HG03442 (cell line): ENCODE results near the gene DGKD.

Source experiments
- ATAC-seq: cut with Tn5 transposase; IDR thresholded peaks from one replicate; pipeline ENCODE4 v1.9.1; 2021; ENCODE audit warnings: mild to moderate bottlenecking, moderate library complexity; ENCODE audit not compliant: unreplicated experiment

The DGKD gene

DNA sequence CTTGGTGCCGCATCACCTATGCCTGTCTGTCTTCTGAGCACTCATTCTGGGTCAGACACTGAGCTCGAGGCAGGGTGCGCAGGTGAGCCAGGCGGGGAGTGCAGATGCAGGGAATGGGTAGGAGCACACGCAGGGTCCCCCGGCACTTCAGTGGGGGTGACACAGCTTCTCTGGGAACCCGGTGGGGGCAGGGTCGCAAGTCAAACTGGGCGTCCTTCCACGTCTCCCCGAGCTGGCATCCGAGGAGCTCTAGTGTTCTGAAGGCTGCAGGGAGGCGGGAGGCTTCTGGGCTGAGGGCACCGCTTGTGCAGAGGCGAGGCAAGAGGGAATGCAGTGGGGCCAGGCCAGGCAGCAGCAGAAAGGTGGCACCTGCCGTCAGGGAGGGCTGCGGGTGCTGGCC is 86.0 kb downstream of the DGKD start:
- no peak for ATAC-seq

DNA sequence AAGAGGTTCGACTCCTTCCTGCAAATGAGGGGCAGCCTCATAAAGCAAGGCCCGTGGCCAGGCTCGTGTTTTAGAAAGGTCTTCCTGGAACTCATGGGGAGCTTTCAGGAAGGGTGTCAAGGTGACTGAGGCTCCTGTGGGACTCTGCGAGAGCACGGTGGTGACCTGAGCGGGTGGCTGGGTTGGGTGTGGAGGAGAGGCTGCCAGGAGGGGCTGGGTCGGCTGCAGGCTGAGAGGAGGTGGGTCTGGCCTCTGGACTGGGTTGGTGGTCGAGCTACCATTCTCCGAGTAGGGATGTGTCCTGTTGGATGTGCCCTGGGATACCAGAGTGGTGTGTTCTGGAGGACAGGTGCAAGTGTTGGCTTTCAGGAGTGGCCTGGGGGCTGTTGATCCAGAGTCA is 86.4 kb downstream of the DGKD start:
- ATAC-seq, result no peak

DNA sequence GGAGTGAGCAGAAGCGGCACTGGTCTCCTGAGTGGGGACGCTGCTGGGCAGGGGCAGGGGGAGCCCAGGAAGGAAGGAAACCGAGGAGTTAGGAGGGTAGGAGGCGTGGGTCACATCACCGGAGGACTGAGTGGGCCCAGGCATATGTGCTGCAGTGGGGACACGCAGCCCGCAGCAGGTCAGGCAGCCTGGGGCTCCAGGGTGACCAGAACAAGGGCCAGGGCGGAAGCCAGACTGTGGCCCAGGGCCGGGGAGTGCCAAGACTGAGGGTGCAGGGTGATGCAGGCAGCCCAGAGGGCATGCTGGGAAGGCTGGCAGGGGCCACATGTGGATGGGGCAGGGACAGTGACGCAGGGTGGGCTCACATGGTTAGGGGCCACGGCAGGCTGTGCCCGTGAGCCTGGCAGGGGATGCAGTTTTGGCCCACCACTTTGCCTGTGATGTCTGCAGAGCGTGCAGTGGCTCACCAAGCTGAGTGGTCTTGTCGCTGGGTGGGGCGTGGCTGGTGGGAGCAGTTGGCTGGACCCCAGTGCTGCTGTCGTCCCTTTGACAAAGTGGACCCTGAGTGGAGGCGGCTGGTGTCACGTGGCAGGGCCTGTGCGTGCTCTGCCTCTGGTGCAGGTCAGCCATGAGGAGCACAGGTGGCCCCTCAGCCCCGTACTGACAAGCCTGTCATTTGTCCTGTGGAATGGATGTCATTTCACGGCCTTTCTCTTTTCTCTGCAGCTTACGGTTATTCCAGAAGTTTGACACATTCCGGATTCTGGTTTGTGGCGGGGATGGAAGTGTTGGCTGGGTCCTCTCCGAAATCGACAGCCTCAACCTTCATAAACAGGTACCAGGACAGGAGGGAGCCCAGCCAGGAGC is 87.1 kb downstream of the DGKD start:
- ATAC-seq, result no peak

DNA sequence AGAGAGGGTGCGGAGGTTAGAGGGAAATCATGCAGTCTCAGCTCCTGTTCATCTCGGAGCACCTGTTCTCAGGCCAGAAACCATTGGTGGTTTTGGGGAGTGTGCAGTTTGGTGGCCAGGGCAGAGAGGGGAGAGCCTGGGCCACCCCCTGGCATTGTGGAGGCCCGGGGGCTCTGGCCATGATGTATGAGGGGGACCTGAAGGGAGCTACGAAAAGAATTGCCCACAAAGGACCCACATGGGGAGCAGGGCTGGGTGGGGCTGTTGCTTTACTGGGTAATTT is 87.7 kb downstream of the DGKD start:
- no peak for ATAC-seq

DNA sequence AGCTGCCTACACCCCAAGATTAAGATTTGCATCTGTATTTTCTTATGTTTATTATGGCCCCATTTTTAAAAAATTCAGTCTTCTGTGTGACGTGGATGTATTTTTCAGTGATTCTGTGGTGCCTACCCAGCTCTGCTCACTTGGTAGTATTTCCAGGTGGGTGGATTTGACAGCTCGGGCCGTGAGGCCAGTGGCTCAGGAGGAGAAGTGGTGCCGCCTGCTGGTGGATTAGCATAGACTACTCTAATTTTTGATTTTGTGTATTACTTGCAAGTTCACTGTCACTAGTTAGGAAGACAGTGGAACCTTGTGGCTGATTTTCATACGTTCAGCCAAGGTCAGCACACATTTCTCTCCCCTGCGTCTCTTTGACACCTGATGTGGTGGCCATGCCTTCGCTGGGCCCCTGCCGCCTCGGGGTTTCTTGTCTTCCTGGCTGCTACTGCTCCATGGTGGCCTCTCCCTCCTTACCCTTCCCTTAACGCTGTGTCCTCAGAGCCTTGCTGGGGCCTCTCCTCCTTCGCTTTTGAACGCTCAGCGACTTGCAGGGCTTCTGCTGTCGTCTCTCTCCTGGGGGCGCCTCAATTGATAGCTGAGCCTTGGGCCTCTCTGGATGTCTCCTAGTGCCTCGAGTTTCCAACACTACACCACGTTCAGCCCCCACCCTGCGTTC is 89.4 kb downstream of the DGKD start:
- peak; percentile 50 for ATAC-seq

DNA sequence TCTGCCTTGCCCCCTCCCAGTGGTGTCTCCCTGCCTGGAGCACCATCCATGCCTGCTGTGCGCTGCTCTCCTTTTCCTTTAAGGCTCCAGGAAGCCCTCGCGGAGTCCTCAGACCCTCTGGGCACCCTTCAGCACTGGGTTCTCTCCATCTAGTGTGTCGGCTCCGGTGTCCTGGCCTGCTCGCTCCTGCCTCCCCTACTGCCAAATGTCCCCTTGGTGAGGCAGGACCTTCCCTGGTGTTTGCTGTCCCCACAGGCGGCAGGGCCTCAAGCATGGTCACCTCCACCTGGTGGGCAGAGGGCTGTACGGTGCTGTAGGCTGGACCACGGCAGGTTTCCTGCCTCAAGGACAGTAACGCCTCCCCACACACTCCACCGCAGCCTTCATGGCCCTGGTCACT is 90.2 kb downstream of the DGKD start:
- ATAC-seq, result no peak

DNA sequence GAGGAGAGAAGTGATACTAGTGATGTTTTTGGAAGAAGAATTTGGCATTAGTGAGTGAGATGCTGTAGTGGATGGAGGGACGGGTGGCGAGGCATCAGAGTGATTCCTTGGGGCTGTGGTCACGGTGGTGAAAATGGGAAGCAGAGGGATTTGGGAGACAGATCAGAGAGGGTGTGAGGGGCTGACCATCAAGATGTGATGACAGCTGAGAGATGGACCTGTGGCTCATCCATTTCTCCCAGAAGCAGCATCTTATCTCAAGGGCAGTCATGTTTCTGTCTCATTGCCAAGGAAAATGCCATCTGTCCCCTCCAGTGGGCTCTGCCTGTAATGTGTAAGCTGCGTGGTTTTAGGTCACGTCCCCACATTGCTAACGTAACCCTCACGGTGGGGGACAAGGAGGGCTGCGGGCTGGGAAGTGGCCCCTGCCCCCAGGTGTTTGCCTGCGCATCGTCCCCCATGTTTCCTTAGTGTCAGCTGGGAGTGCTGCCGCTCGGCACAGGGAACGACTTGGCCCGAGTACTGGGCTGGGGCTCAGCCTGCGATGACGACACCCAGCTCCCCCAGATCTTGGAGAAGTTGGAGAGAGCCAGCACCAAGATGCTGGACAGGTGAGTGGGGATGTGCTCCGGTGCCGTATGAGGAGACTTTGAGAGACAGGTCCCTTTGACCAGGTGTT is 91.0 kb downstream of the DGKD start:
- no peak for ATAC-seq

DNA sequence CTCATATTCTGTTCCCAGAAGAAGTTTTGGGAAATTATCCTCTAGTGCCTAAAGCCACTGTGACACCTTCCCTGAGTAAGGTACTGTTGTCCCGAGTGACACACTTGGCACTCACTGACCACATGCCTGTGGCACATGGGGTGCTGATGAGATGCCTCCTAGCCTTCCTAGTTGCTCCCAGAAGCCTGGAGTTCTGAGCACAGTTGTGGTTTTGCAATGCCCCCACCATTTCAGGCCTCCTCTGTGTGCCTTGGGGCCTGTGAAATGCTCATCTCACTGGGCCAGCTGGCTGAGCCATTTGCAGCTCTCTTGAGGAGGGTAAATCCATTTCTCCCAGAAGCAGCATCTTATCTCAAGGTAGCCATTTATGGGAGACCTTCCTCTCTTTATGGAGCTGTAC is 91.8 kb downstream of the DGKD start:
- ATAC-seq, result no peak

DNA sequence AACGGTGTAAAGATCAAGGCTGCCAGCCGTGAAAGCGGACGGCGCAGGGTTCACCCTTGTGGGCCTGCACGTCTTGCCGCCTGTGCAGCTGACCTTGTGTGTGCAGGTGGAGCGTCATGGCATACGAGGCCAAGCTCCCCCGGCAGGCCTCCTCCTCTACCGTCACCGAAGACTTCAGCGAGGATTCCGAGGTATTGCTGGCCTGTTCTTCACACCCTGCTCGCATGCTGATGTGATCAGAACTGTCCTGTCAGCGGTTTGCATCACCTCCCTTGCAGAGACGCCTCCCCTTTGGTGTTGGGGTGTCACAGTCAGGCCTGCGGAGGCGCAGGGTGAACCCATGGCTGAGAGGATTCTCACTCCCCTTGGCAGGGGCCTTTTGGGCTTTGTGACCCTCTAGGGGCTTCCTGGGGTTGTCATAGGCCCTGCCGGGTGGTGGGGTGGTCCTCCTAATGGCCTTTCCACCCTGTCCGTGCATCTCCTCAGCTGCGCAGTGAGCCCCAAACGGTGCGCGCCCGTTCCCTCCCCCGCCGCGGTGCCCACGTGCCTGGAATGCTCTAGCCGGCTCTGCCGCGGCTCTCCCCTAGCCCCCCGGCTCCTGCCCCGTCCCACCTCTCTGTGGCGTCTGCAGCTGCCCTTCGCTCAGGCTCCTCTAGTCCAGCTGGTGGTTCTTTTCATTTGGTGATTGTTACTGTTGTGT is 92.5 kb downstream of the DGKD start:
- no peak for ATAC-seq

DNA sequence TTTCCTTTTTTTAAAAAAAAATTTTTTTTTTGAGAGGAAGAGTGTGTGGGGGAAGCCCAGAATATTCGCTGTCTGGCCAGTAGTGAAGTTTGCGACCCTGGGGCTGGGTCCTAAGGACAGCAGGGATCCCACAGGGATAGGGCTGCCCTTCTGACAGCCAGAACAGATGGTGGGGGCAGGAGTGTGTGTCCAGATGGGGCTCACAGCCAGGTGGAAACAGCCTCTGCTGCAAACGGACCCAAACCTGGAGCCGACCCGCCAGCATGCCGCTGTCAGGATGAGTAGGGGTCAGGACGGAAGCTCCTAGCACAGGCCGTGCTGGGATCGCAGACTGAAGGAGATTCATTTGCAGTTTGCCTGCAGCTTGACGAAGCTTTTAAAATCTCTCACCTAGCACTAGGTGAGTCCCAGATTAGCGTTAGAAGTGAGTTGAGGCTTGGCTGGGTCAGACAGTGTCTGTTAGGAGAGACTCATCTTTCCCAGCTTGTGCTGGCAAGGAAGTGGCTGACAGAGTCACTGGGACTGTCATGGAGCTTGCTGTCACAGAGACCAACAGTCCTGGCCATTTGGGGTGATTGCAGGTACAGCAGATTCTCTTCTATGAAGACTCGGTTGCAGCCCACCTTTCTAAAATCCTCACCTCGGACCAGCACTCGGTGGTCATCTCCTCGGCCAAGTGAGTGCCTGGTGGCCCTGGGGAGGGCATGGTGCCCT is 93.4 kb downstream of the DGKD start:
- ATAC-seq, result no peak

DNA sequence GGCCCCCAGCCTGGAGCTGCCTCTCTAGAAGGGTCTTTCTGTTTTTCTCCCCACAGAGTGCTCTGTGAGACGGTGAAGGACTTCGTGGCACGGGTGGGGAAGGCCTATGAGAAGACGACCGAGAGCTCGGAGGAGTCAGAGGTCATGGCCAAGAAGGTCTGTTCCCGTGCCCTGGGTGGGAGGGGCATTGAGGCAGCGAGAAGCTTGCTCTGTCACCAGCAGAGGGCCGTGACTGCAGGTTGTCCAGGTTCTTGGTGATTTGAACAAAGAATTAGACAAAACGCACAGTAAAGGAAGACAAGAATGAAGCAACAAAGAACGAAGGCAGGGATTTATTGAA is 93.9 kb downstream of the DGKD start:
- no peak for ATAC-seq

DNA sequence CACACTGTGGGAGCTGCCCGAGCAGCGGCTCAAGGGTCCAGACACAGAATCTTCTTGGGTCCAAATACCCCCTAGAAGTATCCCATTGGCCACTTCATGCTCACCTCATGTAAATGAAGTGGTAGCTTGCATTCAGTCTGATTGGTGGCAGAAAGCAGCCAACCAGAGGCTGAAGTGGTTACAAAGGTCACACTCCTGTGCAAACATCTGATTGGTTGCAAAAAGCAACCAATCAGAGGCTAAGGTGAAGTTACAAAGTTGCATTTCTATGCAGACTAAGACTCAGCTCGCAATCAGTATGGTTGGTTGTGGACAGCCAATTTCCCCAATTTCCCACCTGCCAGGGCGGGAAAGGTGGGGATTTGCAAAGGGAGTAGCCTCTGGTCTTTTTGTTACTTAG is 94.3 kb downstream of the DGKD start:
- ATAC-seq, result no peak

DNA sequence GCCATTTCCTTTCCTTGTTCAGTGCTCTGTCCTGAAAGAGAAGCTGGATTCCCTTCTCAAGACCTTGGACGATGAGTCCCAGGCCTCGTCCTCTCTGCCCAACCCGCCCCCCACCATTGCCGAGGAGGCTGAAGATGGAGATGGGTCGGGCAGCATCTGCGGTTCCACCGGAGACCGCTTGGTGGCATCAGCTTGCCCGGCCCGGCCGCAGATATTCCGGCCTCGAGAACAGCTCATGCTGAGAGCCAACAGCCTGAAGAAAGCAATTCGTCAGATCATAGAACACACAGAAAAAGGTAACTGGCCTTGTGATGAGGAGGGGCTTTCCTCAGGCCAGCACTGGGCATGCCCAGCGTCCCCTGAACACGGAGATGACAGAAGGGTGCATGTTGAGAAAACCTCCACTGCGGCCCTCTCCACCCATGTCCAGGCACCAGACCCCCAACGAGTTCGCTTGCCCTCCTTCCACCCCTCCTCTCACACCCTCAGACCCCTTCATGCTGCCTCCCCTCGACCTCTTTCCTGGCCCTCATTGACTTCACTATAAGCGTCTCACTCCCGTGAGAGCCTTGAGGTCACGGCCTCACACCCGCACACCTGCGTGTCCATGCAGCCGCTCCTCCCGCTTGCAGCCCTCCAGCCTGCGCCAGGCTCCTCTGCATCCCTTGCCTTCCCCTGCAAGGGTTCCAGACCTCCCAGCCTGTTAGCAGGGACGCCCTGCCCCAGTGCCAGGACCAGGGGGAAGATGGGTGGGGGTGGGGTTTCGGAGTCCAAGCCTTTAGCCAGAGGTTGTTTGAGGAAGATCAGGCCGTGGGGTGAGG is 95.0 kb downstream of the DGKD start:
- ATAC-seq, result no peak

DNA sequence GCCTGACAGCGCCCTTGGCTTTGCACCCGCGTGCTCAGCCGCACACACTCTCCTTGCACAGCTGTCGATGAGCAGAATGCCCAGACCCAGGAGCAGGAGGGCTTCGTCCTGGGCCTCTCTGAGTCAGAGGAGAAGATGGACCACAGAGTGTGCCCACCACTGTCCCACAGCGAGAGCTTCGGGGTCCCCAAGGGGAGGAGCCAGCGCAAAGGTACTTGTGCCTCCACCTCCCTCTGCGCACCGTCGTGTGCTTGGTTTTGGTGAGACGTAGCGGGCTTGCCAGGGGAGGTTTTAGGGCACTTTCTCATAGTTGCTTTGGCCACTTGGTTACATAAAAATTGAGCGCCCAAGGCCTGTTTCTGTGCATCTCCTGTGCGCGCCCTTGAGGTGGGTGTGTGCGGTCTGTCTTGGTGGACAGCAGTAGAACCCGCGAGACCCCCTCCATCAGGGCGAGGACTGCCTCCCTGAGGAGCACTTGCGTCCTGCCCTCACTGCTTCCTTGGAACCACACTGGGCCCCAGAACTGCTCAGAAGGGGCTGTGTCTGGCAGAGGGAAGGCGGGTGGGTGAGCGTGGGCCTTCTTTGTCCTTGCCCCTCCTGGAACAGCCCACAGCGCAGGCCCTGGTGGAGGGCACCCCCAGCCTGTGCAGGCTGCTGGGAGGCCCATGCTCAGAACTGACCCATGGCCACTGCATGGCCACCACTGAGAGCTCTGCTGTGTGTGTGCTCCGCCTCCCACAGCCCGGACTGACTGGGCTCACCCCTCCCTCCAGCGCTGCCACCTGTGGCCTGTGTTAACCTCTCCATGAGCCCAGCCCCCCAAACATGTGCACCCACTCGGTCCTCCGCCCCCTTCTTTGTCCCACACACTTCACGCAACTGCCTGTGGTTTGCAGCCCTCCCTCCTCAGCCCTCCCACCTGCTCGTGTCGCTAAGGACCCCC is 95.9 kb downstream of the DGKD start:
- ATAC-seq, result no peak

DNA sequence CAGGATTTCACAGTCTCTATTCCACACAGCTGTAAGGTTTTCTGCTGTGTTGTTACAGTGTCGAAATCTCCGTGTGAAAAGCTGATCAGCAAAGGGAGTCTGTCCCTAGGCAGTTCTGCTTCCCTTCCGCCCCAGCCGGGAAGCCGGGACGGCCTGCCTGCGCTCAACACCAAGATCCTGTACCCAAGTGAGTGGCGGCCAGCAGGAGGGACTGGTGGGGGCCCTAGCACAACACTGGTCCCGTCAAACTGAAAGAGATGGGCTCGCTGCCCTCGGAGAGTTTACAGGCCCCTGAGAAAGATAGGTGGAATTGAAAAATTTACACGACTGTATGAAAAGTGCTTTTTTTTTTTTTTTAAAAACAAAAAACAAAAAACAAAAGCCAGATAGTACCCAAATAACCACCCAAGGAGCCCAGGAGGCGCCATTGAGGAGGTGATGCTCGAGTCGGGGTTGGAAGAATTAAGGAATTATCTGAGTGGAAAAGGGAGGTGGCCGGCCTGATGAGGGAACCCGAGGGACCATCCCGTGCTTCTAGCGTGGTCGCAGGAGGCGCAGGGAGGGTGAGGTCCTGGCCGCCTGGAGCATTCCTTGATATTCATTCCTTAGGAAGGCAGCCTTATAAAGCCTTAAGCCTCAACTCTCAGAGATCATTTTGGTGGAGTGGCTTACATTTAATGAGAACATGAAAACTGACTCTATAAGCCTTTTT is 96.7 kb downstream of the DGKD start:
- ATAC-seq, result no peak

DNA sequence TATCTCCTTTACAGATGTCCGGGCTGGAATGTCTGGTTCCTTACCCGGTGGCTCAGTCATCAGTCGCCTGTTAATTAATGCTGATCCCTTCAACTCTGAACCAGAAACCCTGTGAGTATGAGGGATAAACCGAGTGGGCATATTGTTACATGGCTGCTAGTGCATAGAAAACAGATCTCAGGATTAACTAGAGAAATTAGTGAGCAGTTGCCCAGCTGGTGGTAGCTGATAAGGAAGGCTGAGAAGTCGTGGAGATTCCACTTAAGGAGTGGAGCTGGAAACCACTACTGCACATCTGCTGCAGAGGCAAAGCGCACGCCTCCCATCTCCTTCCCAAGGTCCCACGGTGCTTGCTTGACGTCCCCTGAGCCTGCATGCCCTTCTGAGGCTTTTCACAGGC is 97.7 kb downstream of the DGKD start:
- no peak for ATAC-seq

DNA sequence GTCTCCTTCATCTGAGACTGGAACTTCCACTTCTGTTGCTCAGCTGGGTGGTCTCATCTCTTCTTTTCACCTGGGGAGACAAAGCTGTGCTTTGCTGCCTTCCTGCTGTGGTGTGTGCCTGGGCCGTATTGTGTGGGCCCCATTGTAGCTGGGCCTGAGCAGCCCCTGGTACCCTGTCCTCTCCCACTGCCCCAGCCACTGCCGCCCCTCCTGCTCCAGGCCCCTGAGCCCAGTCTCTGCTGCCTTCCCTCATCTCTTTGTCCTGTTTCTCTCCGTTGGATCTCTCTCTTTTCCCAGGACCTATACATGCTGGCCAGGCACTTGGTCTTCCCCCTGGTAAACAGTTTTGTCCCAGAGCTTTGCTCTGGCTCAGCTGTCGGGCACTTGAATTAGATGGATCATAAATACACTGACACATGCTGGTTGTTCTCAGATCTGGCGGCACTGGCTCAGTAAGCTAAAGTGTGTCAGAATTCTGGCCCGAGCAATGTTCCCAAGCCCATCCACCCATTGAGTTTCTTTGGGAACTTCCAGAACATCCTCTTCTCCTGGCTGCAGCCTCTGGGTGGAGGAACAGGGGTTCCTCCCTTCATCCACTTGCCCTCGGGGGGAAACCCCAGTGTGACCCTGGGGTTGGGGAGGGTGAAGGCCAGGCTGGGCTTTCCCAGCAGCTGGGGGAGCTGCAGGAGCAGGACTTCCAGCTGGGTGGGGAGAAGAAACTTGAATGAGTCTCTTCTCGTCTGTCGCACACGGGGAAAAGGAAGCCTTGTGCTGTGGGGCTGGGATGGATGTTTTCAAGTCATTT is 99.0 kb downstream of the DGKD start:
- ATAC-seq, result no peak

DNA sequence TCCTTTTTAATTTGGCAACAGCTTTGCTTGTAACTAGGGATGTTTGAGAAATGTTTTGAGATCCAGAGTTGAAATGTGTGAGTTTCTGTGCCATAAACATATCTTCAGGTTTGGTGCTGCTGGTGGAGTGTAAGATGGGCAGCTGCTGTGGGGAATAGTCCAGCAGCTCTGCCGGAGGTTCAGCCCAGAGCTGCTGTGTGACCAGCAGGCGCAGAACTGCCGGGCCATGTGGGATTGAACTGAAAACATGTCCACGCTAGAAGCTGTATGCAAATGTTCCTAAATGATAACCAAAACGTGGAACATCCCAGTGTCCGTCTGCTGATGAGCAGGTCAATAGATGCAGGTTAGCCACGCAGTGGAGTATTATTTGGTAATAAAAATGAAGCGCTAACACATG is 99.6 kb downstream of the DGKD start:
- ATAC-seq, result no peak
